Spleen (tissue), 11 donors: ENCODE measurements around the gene JMJD4. TPM values are rescaled to one million over a fixed set of nuclear protein-coding genes. Genes with fewer than 3 reads are reported as not detected.

Experiments
- DNase-seq: peaks from one replicate; pipeline ENCODE4 v3.0.0-alpha.2; 2020
- H3K27ac ChIP-seq, 8 donors: fragments of 200-600 bp; sonication (generic) in 7 of 8; 1 replicate in 4 of 8; 2 replicates in 4 of 8; pipeline versions ENCODE4 v1.5.0 to v1.8.0; 2016 to 2021; ENCODE audit warnings: inconsistent platforms in 4 of 8, mild to moderate bottlenecking in 4 of 8, moderate library complexity in 1 of 8
- H3K27me3 ChIP-seq, 7 donors: fragments of 200-600 bp; sonication (generic) in 6 of 7; replicated peaks in 1 of 7; 1 replicate in 4 of 7; 2 replicates in 3 of 7; pipeline versions ENCODE4 v1.5.0 to v1.8.0; 2016 to 2021; ENCODE audit warnings: inconsistent platforms in 3 of 7, mild to moderate bottlenecking in 1 of 7
- H3K36me3 ChIP-seq, 6 donors: fragments of 200-600 bp; sonication (generic) in 5 of 6; 1 replicate in 4 of 6; 2 replicates in 2 of 6; pipeline versions ENCODE4 v1.5.0 to v1.8.0; 2016 to 2021; ENCODE audit warnings: inconsistent platforms in 2 of 6
- H3K4me1 ChIP-seq, 6 donors: fragments of 200-600 bp; sonication (generic) in 5 of 6; 1 replicate in 3 of 6; 2 replicates in 3 of 6; pipeline versions ENCODE4 v1.5.0 to v1.8.0; 2016 to 2021; ENCODE audit warnings: inconsistent platforms in 3 of 6
- H3K4me3 ChIP-seq, 8 donors: fragments of 200-600 bp; sonication (generic) in 7 of 8; 1 replicate in 4 of 8; 2 replicates in 4 of 8; pipeline versions ENCODE4 v1.5.0 to v1.8.0; 2016 to 2021; ENCODE audit warnings: inconsistent platforms in 4 of 8, mild to moderate bottlenecking in 4 of 8, moderate library complexity in 2 of 8
- H3K9me3 ChIP-seq, 8 donors: fragments of 200-600 bp; sonication (generic) in 7 of 8; 1 replicate in 4 of 8; 2 replicates in 4 of 8; pipeline versions ENCODE4 v1.5.0 to v1.8.0; 2016 to 2021; ENCODE audit warnings: inconsistent platforms in 4 of 8
- CTCF ChIP-seq, 11 experiments: fragments of 200-600 bp in 7 of 11; fragments of 450-650 bp in 4 of 11; sonication (generic) in 4 of 11; IDR thresholded peaks in 8 of 11; conservative IDR thresholded peaks in 3 of 11; 1 replicate in 7 of 11; 2 replicates in 4 of 11; pipeline versions ENCODE4 v1.4.0 to v1.8.0; 2016 to 2021; ENCODE audit warnings: antibody characterized with exemption in 11 of 11, inconsistent platforms in 4 of 11, mild to moderate bottlenecking in 1 of 11
- POLR2A ChIP-seq, 3 donors: fragments of 450-650 bp; IDR thresholded peaks; one replicate each; pipeline ENCODE4 v1.5.1; 2017; ENCODE audit warnings: antibody characterized with exemption in 3 of 3, mild to moderate bottlenecking in 1 of 3
- POLR2AphosphoS5 ChIP-seq, 3 donors: sonication (generic); formaldehyde crosslinking; IDR thresholded peaks; one replicate each; pipeline ENCODE4 v1.5.1; 2017; ENCODE audit warnings: antibody characterized with exemption in 3 of 3
- WGBS, 5 donors: extraction: QIAGEN DNeasy Blood & Tissue Kit in 3 of 5; methylation state at CpG; one replicate each; pipeline versions ENCODE4 v1.1.5 to v1.1.7; 2013 to 2018; 5-methylcytosine and 5-hydroxymethylcytosine counted together
- intact Hi-C: fragments of 100-400 bp; cut with DNase I; formaldehyde crosslinking; loops from one replicate; pipeline ENCODE4 v1.15.0; 2023; ENCODE audit warnings: low total_unique reads
- polyA plus RNA-seq, 3 donors: library from polyadenylated mRNA; stranded (reverse); fragments of 200-250 nt; gene quantifications; one replicate each; pipeline ENCODE4 v1.2.1, GENCODE V29; 2013
- total RNA-seq, 7 donors: library from RNA; depleted of rRNA in 3 of 7; stranded (reverse); fragments of >200 nt in 3 of 7; fragmentation: NEBNext Ultra II Directional in 4 of 7; extraction: Animal tissue kit (Norgen Biotek cat#: 25700) in 4 of 7; gene quantifications; one replicate each; pipeline versions ENCODE4 v1.1.0 to v1.2.1, GENCODE V29; 2016 to 2021
- donor health status: healthy with polysubstance abuse.
- donor health status: DM: no; HTN: no; CAD: no; lungs with moderate emphysema.
- donor health status: DM: no; HTN: no; CAD: no.
- donor health status: Bipolar disorder and iron deficiency.
- donor health status: healthy.
- donor health status: DM: no; HTN: no; CAD: no.
- donor health status: DM: yes; HTN: yes; CAD: no.

Gene JMJD4
- total and polyA plus RNA-seq, 10 donors, result 11.2 to 35.4 (median 18.6) TPM

GRCh38 chr1:227768125-227768439 is 33.0 kb upstream of the JMJD4 start:
- peak; percentile 51 for DNase-seq
- peaks cover 18 to 51% (median 47%) of the 10 kb centered on the region in 6 donors for H3K4me1 ChIP-seq
- 87 to 100% (median 90%) methylated on average over 4 to 7 of the region's 7 CpGs for WGBS, 5 donors
- H3K9me3 ChIP-seq, result no peaks in the 10 kb centered on the region
- TF ChIP-seq CTCF (IDR thresholded peaks at IDR 0.05 in 8 of 11, conservative IDR thresholded peaks at IDR 0.05 in 3 of 11), result no peak
- no peak for TF ChIP-seq POLR2AphosphoS5 (IDR thresholded peaks at IDR 0.05)
- no peak for TF ChIP-seq POLR2A (IDR thresholded peaks at IDR 0.05)
- no peak overlapping the region for H3K27ac ChIP-seq
- H3K36me3 ChIP-seq, result peaks cover 0 to 79% (median 23%) of the 10 kb centered on the region in 6 donors
- intact Hi-C loops, result no loop called here
- no peaks in the 10 kb centered on the region for H3K27me3 ChIP-seq
- no peak overlapping the region for H3K4me3 ChIP-seq

GRCh38 chr1:227767401-227768124 is 32.5 kb upstream of the JMJD4 start:
- intact Hi-C loops, result no loop called here
- no peak for TF ChIP-seq CTCF (IDR thresholded peaks at IDR 0.05 in 8 of 11, conservative IDR thresholded peaks at IDR 0.05 in 3 of 11)
- TF ChIP-seq POLR2A (IDR thresholded peaks at IDR 0.05), result no peak
- no peak for TF ChIP-seq POLR2AphosphoS5 (IDR thresholded peaks at IDR 0.05)
- Histone ChIP-seq H3K4me1 (peaks cover 23 to 56% (median 52%) of the 10 kb centered on the region in 6 donors), H3K27me3 (no peaks in the 10 kb centered on the region), H3K36me3 (peaks cover 0 to 79% (median 23%) of the 10 kb centered on the region in 6 donors), H3K27ac (peak overlapping the region in 2 of 8 donors; percentile 64 to 82), H3K4me3 (peak overlapping the region in 1 of 8 donors; percentile 42), H3K9me3 (no peaks in the 10 kb centered on the region)
- peak; percentile 54 for DNase-seq
- WGBS, 5 donors, result 84 to 91% (median 89%) methylated on average over 5 to 6 of the region's 6 CpGs

- WGBS, 5 donors, result 36 to 53% (median 46%) methylated on average over 17 to 19 of the region's 19 CpGs
- peaks cover 31 to 64% (median 60%) of the 10 kb centered on the region in 6 donors for H3K4me1 ChIP-seq
- H3K27ac ChIP-seq, result peak overlapping the region in 6 of 8 donors; percentile 20 to 82 (median 50)
- peaks cover 0 to 76% (median 23%) of the 10 kb centered on the region in 6 donors for H3K36me3 ChIP-seq
- no peak for TF ChIP-seq POLR2A (IDR thresholded peaks at IDR 0.05)
- peak in 1 of 3 donors; percentile 58 for TF ChIP-seq POLR2AphosphoS5 (IDR thresholded peaks at IDR 0.05)
- H3K27me3 ChIP-seq, result no peaks in the 10 kb centered on the region
- peak; percentile 76 for DNase-seq
- peak overlapping the region in 1 of 8 donors; percentile 42 for H3K4me3 ChIP-seq
- intact Hi-C loops, result no loop called here
- no peaks in the 10 kb centered on the region for H3K9me3 ChIP-seq
These were observed 31.7 kb upstream of the JMJD4 start for GRCh38 chr1:227766653-227767277.

GRCh38 chr1:227766015-227766634 is 31.0 kb upstream of the JMJD4 start:
- WGBS, 5 donors, result 32 to 53% (median 41%) methylated on average over 10 to 17 of the region's 17 CpGs
- Histone ChIP-seq H3K27ac (peak overlapping the region in 6 of 8 donors; percentile 14 to 82 (median 50)), H3K4me1 (peaks cover 33 to 71% (median 64%) of the 10 kb centered on the region in 6 donors), H3K27me3 (no peaks in the 10 kb centered on the region), H3K4me3 (peak overlapping the region in 1 of 8 donors; percentile 42), H3K36me3 (peaks cover 0 to 78% (median 26%) of the 10 kb centered on the region in 6 donors), H3K9me3 (no peaks in the 10 kb centered on the region)
- no peak for TF ChIP-seq POLR2A (IDR thresholded peaks at IDR 0.05)
- peak; percentile 61 to 80 (median 62) for TF ChIP-seq POLR2AphosphoS5 (IDR thresholded peaks at IDR 0.05)
- intact Hi-C loops, result no loop called here
- DNase-seq, result peak; percentile 92
